ENCODE results near the gene OBSCN.
A peak's percentile ranks its signal among the peaks of the same experiment; 100 is the strongest.

Gene OBSCN

DNA sequence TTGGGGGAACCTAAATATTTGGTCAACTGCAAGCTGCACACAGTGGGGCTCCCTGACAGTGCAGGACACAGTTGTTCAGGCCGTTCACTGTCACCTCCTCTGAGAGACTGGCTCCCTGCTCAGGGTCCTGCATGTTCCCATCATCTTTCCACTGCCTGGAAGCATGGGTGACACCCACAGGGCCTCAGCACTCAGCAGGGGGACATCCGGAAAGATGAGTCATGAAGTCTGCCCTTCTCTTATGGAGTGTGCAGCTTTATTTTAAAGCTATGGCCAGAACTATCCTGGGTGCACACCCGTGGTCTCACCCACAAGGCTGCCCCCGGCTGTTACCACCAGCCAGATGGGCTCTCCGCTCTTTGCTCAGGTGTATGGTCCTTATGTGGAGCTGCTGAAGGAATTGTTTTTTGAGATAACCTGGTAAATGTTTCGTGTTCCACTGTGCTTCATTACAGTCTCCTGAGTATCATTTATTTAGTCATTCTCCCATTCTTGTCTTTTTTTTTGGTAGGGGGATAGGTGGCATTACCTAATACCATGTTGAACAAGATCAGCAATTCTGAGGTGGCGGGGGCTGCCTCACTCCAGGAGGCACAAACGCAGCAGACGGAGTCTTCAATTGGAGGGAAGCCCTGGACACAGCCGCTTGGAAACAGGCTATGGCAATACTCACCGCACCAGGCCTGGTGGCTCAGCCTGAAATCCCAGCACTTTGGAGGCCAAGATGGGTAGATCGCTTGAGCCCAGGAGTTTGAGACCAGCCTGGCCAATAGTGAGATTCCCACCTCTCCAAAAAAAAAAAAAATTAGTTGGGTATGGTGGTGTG lies 184.5 kb downstream of the OBSCN start:
- DNase-seq = peak; percentile 60
- in situ Hi-C loops (cut with HindIII; ENCODE audit: low pct_ligation_motif_present, low pct_unique_long_range_greater_than_20kb, low sequenced_read_pairs) = no loop called here

DNA sequence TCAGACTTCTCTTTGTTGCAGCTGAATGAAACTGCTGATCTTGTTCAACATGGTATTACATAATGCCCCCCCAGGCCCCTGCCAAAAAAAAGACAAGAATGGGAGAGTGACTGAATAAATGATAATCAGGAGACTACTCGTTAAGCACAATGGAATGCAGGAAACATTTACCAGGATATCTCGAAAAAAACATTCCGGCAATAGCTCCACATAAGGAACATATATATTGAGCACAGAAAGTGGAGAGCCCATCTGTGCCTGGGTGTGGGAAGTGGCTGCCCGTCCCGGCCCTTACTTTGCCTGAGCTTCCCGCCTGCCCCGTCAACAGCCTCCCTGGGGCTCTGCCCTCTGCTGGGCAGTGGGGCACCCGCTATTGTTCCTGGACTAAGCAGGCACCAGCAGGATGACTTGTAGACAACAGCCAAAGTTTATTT lies 185.4 kb downstream of the OBSCN start:
- peak; percentile 75 for DNase-seq
- in situ Hi-C loops (cut with HindIII; ENCODE audit: low pct_ligation_motif_present, low pct_unique_long_range_greater_than_20kb, low sequenced_read_pairs) = no loop called here

DNA sequence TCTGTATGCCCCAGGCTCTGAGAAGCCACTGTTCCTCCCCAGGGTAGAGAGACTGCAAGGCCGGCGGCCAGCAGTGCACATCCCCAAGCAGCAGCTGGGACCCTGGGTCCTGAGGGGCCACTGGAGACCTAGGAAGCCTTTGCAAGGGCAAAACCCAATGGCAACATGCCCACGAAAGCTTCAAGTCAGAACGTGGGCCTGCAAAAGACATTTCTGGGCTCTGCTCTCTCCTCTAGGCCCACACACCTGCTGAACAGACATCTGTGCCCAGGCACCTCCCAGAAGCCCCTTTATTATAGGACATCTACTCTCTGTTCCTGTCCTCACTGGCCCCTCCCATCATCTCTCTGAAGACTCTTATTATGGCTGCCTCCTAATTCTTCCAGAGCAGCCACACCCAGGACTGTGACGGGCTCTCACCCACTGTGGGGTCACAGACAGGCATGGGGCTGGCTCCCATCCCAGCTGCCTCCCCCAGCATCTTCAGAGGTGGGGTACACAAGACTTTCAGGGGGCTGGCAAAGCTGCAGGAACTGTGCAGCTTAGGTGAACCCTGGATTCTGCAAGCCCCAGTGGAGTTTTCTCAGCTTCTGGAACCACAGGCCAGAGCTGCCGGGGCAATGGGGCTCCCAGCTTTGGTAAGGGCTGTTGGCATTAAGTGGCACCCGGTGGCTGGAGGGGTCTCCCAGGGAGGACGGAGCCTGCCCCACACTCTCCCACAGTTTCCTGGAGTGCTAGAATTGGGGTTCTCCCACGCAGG lies 186.1 kb downstream of the OBSCN start:
- in situ Hi-C loops (cut with HindIII; ENCODE audit: low pct_ligation_motif_present, low pct_unique_long_range_greater_than_20kb, low sequenced_read_pairs) = no loop called here

DNA sequence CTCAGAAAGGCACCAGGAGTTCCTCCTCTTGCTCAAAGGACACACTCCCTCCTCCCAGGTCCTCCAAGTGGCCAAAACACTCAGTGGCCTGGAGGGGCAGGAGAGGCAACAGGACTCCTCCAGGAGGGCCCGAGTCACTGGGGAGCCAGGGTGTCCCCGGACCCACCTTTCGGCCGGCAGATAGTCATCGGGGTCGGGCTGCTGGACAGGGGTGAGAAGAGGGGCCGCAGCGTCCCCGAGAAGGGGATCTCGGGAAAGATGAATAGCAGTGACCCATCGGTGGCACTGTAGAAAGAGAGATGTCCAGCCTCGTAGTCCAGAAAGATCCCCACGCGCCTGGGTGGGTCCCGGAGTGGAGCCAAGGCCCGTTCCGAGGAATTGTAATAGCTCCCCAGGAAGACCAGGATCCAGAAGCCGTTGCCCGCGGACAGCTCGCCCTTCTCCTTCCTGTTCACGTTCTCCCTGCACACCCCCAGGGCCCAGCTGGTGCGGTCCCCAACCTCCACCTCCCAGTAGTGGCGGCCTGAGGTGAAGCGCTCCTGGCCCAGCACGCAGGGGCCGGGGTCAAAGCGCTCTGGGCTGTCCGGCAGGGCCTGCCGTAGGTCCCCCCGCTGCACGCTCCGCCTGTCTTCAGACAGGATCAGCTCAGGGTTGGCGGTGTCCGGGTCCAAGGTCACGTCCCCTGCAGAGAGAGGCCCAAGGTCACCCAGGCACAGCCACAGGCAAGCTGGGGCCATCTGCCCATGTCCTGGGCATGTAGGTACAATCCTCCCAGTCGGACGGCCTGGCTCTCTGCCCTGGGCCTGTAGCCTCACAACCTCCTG lies 186.9 kb downstream of the OBSCN start:
- in situ Hi-C loops (cut with HindIII; ENCODE audit: low pct_ligation_motif_present, low pct_unique_long_range_greater_than_20kb, low sequenced_read_pairs) = no loop called here
- DNase-seq = no peak

More for the DNA sequence above, 186.1 kb downstream of the OBSCN start:
- DNase-seq = no peak

DNA sequence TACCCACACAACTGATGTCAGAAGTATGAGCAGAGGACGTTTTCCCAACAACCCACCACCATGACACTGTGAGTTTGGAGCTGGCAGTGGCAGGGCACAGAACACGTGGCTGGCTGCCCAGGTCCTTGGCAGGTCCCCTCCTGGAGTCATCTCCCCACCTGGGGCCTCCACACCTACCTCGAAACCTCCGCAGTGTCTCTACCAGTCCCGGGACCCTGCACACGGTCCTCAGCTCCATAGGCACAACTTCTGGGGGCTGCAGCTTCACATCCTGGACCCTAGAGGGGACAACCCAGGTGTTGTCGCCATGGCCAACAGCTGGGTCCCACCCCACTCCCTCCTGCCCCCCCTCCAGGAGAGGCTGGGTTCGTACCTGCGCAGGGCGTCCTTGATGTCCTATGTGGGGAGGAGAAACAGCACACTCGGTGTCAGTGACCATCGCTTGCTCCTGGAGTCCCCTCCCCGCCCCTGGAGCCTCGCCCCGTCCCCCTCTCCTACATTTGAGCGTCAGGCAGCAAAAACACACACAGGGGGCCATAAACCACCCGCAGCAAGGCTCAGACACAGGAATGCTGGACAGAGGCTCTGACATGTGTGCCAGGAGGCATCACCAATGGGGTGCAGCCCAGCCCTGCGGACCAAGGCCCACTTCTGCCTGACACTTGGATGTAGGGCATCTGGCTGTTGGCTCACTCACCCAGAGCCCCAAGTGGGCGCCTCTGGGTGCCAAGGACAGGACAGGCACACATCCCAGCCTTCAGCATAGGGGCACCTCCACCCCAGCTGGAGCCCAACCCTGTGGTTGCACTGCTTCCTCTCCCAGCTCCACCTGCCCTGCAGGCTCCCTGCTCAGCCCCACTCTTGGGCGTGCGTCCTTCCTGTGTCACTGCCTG lies 189.2 kb downstream of the OBSCN start:
- in situ Hi-C loops (cut with HindIII; ENCODE audit: low pct_ligation_motif_present, low pct_unique_long_range_greater_than_20kb, low sequenced_read_pairs) = no loop called here

DNA sequence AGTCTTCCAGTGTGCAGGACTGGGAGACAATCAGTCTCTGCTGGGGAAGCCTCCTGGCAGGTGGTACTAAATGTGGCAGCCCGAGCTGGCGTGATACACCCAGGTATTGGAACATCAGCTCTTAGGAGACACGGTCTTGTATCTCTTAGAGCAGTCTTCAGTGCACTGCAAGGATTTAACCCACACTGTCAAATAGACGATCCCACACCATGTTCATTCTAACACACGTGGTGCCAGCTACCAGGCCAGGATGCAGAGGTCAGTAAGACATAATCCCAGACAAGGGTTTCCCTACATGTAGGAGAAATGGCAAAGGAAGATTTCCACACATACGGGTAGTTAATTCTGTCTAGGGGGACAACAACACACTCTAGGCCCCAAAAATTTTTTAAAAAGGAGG lies 190.1 kb downstream of the OBSCN start:
- no peak for DNase-seq
- in situ Hi-C loops (cut with HindIII; ENCODE audit: low pct_ligation_motif_present, low pct_unique_long_range_greater_than_20kb, low sequenced_read_pairs) = no loop called here

More for the DNA sequence above, 189.2 kb downstream of the OBSCN start:
- DNase-seq = no peak

DNA sequence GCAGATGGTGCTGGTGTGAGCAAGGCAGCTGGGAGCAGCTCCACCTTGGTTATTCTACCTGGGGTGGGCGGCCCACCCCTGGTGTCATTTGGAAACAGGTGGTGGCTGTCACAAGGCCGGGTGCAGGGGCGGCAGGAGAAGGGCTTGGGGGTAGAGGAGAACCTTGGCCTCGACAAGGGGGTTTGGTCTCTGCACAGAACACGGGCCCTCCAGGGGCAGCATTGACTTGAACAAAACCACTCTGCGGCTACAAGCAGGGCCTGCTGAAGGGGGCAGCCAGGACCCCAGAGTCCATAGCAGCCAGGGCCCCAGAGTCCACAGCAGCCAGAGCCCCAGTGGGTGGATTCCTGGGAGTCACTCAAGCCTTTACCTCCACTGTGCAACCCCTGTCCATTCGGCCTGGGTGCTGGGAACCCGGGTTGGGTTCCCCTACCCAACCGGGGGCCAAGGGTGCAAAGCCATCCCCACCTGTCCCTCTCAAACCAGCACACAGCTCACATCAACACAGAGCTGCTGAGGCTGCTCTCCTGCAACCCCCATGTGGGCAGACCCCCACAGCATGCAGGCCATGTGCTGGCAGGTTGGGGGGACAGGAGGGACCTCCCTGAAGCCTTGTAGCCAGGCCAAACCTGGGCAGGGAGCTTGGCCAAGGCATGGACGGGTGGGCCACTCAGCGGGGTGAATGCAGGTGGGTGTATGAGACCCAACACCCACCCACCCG lies 191.1 kb downstream of the OBSCN start:
- no peak for DNase-seq
- in situ Hi-C loops (cut with HindIII; ENCODE audit: low pct_ligation_motif_present, low pct_unique_long_range_greater_than_20kb, low sequenced_read_pairs) = no loop called here

DNA sequence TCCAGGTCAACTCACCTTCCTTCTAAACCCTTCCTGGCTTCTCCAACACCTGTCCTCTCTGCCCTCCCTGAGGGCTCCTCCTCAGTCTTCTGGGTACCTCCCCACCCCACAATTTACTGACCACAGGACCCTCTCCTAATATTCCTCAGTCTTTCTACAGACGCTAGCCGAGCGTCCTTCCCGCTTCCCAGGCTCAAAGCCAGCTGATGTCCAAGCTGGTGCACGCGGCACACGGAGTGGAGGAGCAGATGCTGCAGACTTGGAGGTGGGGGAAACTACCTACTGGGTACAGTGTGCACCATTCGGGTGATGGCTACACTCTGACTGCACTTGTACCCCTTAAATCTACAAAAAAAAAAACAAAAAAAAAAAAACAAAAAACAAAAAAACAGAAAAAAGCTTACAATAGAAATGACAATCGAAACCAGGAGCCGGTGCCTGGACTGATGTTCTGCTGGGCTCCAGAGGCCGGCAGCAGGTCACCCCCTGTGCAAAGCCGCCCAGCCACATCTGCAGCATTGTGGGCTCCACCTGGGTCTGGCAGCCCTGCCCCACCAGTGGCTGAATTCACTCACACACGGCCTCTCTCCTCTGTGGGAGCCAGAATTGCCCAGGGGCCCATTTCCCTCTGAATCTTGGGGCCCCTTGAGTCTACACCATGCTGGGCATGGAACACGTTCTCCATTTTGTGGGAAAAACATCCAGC lies 191.8 kb downstream of the OBSCN start:
- no peak for DNase-seq
- in situ Hi-C loops (cut with HindIII; ENCODE audit: low pct_ligation_motif_present, low pct_unique_long_range_greater_than_20kb, low sequenced_read_pairs) = no loop called here

DNA sequence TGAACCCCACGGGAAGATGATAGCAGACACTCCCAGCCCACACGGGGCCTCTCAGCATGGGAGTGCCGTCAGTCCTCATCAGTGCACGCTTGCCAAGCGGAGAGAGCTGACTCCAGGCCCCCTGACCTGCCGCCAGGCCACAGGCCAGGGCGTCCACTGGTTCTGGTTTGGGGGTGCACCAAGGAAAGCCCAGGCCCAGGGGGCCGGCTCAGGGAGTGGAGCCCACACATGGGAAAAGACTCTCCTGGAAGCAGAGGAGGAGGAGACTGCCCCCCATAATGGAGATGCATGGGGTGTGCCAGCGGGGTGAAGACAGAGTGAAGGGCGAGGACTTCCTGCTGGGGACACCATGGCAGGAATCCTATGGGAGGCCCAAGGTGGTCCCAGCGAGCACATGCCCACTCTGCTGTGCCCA lies 192.4 kb downstream of the OBSCN start:
- DNase-seq = no peak
- in situ Hi-C loops (cut with HindIII; ENCODE audit: low pct_ligation_motif_present, low pct_unique_long_range_greater_than_20kb, low sequenced_read_pairs) = no loop called here

DNA sequence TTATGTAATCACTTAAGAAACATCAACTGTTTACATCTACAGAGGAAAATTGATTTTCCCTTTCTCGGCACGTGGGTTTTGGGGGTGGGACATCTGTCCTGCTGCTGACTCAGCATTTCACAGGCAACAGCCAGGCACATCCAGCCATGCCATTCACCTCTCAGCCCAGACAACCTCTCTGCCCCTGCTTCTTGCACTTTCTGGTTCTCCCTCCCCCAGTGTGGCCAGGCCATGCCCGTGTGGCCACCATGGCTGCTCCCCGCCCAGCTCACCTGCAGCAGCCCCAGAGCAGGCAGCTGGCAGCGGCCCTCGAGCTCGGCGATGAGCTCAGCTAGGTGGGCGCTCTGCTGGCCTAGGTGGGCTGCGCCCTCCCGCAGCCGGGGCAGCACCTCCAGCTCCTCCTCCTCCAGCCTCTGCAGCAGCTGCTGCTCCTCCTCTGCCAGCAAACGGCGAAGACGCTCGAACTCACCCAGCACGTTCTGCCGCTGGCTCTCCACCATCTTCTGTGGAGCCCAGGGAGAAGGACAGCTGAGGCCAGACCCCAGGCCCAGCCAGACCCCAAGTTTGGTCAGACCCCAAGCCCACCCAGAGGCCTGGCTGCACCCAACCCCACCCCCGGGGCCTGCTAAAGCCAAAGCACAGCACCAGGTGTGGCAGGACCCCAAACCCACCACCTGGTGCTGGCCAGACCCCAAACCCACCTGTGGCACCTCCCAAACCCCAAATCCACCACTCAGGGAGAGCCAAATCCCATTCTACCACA lies 193.0 kb downstream of the OBSCN start:
- in situ Hi-C loops (cut with HindIII; ENCODE audit: low pct_ligation_motif_present, low pct_unique_long_range_greater_than_20kb, low sequenced_read_pairs) = no loop called here
- no peak for DNase-seq

DNA sequence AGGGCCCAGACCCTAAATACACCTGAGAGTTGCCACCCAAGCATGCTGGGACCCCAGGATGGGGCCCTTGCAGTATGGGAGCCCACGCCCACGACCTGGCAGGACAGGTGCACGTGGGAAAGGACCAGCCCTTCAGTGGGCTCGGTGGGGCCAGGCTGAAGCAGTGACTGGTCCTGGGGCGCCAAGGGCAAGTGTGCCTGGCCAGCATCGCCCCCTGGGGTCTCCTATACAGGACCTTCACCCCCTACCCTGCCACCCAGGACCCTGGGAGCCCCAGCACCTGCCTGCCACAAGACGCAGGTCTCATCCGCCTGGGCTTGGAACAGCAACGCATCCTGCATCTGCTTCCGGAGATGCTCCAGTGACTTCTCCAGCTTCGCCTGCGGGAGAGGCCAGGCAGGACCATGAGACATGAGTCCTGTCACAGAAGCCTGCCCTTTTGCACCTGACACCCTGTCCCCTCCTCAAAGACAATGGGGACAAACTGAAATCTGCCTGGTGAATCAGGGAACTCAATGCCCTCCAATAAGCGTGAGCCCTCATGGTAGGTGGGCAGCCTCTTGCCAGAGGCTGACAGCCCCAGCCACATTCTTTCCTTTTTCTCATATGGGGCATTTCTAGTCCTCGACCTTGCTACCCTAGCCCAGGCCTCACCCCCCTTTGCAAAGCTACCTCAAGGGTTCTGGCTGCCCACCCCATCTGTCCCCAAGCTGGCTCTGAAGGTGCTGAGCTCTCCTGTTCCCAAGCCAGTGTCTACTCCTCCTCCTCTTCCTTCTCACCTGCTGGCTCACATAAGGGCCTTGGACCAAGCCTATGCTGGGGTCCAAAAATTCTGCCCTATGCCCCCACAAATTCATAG lies 194.2 kb downstream of the OBSCN start:
- DNase-seq = no peak
- in situ Hi-C loops (cut with HindIII; ENCODE audit: low pct_ligation_motif_present, low pct_unique_long_range_greater_than_20kb, low sequenced_read_pairs) = no loop called here

DNA sequence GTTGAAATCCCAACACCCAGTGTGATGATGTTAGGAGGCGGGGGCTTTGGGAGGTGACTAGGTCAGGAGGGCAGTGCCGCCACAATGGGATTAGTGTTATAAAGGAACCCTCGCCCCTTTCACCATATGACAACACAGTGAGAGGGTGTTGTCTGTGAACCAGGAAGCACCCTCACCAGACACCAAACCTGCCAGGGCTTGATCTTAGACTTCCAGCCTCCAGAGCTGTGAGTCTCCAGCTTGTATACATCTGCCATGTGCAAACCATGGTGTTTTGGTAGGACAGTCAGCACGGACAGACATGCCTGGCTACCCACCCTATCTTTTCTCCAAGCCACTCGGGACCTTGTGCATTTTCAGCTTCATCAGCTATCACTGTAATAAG lies 194.8 kb downstream of the OBSCN start:
- no peak for DNase-seq
- in situ Hi-C loops (cut with HindIII; ENCODE audit: low pct_ligation_motif_present, low pct_unique_long_range_greater_than_20kb, low sequenced_read_pairs) = no loop called here

DNA sequence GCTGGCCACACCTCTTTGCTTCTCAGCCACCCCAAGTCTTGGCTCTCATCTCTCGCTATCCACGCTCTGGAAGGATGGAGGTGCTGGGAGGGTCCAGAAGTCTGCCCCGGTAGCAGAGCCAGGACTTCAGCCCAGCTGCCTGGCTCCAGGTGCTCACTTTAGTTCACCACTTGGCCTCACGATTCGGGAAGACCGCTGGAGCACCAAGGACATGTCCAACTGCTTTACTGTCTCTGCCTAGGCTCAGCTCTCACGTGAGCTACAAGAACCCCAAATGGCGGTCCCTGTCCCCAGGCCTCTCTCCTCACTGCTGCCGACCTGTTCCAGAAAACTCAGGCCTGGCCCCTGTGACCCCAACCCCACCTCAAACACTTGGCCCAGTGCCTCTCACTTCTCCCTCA lies 195.4 kb downstream of the OBSCN start:
- in situ Hi-C loops (cut with HindIII; ENCODE audit: low pct_ligation_motif_present, low pct_unique_long_range_greater_than_20kb, low sequenced_read_pairs) = no loop called here
- DNase-seq = no peak

DNA sequence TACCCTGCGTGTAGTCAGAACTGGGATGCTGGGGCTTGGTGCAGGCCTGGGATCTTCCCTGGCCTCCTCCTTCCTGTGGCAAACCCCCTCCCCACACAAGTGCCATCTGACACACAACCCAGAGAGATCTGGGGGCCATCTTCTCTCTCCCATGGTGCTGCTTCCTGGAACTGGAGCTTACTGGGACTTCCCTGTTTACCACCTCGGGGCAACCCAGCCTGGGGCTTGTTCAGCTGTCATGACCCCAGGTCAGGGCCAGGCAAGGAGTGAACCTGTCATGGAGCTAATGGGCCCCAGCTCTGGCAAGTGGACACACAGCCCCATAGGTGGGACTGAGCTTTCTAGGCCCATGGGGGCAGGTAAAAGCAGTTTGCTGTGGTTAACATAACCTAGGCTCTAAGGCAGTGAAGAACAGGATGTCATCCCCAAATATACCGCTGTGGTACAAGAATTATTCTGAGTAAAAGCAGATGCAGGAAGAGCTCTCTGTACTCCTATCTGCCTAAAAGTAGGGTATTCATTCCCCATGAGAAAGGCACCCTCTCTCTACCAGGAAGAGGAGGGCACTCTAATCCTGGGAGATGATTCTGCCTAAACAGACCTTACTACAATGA lies 196.4 kb downstream of the OBSCN start:
- in situ Hi-C loops (cut with HindIII; ENCODE audit: low pct_ligation_motif_present, low pct_unique_long_range_greater_than_20kb, low sequenced_read_pairs) = no loop called here
- DNase-seq = no peak
